Upper lobe of right lung (tissue), 1 donor: ENCODE results near the gene SNX6. TPM values are rescaled to one million over a fixed set of nuclear protein-coding genes. Genes with fewer than 3 reads are reported as not detected.
"Not testable (repeated sequence)": the region's sequence is repeated elsewhere in the genome, so short reads cannot be mapped to it uniquely, and the experiment has no call there.

ENCODE experiments used
- ATAC-seq: fragments of 200-7000 bp; cut with Tn5 transposase; one replicate; pipeline ENCODE4 v1.9.1; 2020; ENCODE audit warnings: mild to moderate bottlenecking, moderate library complexity
- DNase-seq: peaks from one replicate; pipeline ENCODE4 v3.0.0-alpha.2; 2020
- H3K27ac ChIP-seq: fragments of 200-600 bp; one replicate; pipeline ENCODE4 v1.8.0; 2022
- H3K27me3 ChIP-seq: fragments of 200-600 bp; one replicate; pipeline ENCODE4 v1.8.0; 2022; ENCODE audit warnings: mild to moderate bottlenecking
- H3K36me3 ChIP-seq: fragments of 200-600 bp; one replicate; pipeline ENCODE4 v1.8.0; 2022
- H3K4me1 ChIP-seq: fragments of 200-600 bp; one replicate; pipeline ENCODE4 v1.8.0; 2022
- H3K4me3 ChIP-seq: fragments of 200-600 bp; one replicate; pipeline ENCODE4 v1.8.0; 2022; ENCODE audit warnings: mild to moderate bottlenecking
- H3K9me3 ChIP-seq: fragments of 200-600 bp; one replicate; pipeline ENCODE4 v1.8.0; 2022
- CTCF ChIP-seq: fragments of 200-600 bp; IDR thresholded peaks from one replicate; pipeline ENCODE4 v1.8.0; 2022; ENCODE audit warnings: antibody characterized with exemption
- intact Hi-C: fragments of 100-400 bp; cut with DNase I; formaldehyde crosslinking; loops from one replicate; pipeline ENCODE4 v1.11.0; 2022
- total RNA-seq: library from RNA; stranded (reverse); fragmentation: NEBNext Ultra II Directional; extraction: Animal tissue kit (Norgen Biotek cat#: 25700); gene quantifications from one replicate; pipeline ENCODE4 v1.2.1, GENCODE V29; 2021
- donor health status: DM: no; HTN: yes; CAD: no; lungs with severe emphysema.

SNX6 gene
- total RNA-seq, 1 donor from 2014 or later: 64.9 TPM

DNA sequence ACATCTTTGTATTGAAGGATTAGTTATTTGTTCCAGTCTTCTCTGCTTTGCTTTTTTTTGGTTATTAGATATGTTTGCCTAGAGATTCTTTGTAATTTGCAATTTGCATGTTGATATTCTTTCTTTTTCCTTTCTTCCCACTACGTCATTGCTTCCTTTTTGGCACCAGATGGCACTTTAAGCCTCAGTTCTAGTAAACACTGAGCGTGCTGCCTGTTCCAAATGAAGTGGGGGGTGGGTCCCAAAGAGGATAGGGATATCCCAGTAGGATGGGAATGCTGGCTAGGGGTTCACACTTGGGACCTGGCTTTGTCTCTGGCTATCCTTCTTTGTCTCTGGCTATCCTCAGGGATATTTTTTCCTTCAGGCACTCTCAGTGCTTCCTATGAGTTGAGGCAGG, 107.5 kb downstream of the SNX6 start:
- H3K9me3 ChIP-seq: no peaks in the 10 kb centered on the region
- H3K27me3 ChIP-seq: no peaks in the 10 kb centered on the region
- DNase-seq (no peak), ATAC-seq (no peak)
- H3K36me3 ChIP-seq: peaks cover 100% of the 10 kb centered on the region
- no peak for TF ChIP-seq CTCF
- H3K27ac ChIP-seq: no peak overlapping the region
- intact Hi-C loops: no loop called here
- H3K4me1 ChIP-seq: no peaks in the 10 kb centered on the region
- H3K4me3 ChIP-seq: no peak overlapping the region

GRCh38 chr14:34521071-34521470, 108.9 kb downstream of the SNX6 start:
- H3K9me3 ChIP-seq, DNase-seq, H3K4me3 ChIP-seq, H3K27ac ChIP-seq, intact Hi-C loops, H3K4me1 ChIP-seq, H3K27me3 ChIP-seq, ATAC-seq: not testable (repeated sequence)
- H3K36me3 ChIP-seq: peaks cover 98% of the 10 kb centered on the region

DNA sequence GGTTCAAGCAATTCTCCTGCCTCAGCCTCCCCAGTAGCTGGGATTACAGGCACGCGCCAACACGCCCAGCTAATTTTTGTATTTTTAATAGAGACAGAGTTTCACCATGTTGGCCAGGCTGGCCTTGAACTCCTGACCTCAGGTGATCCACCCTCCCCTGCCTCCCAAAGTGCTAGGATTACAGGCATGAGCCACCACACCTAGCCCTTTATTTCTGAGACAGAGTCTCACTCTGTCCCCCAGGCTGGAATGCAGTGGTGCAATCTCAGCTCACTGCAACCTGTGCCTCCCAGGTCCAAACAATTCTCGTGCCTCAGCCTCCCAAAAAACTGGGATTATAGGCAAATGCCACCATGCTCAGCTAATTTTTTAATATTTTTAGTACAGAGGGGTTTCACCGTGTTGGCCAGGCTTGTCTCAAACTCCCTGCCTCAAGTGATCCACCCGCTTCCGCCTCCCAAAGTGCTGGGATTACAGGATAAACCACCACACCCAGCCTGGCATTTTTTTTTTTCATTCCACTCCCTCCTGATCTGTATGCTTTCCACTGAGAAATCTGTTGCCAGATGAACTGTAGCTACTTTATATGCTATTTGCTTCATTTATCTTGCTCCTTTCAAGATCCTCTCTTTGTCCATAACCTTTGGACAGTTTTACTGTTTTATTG, 109.5 kb downstream of the SNX6 start:
- H3K27me3 ChIP-seq, H3K9me3 ChIP-seq, H3K27ac ChIP-seq, H3K4me1 ChIP-seq, H3K4me3 ChIP-seq, ATAC-seq, intact Hi-C loops, DNase-seq: not testable (repeated sequence)
- peaks cover 98% of the 10 kb centered on the region for H3K36me3 ChIP-seq

Other genes starting within 250 kb of the SNX6 start
- gene SPTSSA, start 167.9 kb downstream of the SNX6 start, total RNA-seq: 48.4 TPM
- gene EAPP, start 90.4 kb downstream of the SNX6 start, total RNA-seq: 26.9 TPM
- gene CFL2, start 84.4 kb upstream of the SNX6 start, total RNA-seq: 56.5 TPM
- gene BAZ1A, start 245.2 kb upstream of the SNX6 start, total RNA-seq: 35.9 TPM